Measurements from ENCODE around the gene ZNF609. TPM values are rescaled to one million over a fixed set of nuclear protein-coding genes. Genes with fewer than 3 reads are reported as not detected.
"Not testable (repeated sequence)": the region's sequence is repeated elsewhere in the genome, so short reads cannot be mapped to it uniquely, and the experiment has no call there.

ZNF609 gene
- total and polyA plus RNA-seq, 4 donors: 4.6 to 18.1 (median 8.0) TPM

DNA sequence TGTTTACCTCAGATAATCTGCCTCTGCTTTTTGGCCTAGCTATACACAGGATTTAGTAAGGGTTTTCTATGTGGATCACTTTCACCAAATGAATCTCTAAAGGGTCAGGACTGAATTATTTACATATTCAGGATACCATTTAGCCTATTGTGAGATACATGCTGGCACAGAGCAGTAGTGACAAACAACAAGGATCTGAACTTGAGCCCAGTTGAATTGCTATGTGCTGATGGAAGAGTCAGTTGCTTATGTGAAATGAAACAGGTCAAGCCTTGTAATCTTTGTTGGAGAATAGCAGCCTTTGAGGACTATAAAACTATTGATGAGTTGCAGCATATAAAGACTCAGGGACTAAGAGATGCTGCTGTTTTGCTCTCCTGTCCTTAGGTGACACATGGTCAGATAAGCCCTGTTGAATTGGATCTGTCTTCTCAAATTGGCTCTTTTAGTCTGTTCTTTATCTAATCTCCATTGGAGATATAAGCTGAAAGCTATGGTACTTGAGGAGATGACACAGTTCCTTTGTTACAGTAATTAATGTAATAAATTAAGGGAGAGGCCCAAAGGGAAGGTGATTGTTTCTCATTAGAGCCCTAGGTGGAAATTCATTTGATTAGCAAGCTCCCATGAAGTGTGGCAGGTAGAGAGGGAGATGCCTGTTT is 30.4 kb downstream of the ZNF609 start (continued):
- no peak for TF ChIP-seq HNF4A (conservative IDR thresholded peaks at IDR 0.05)
- TF ChIP-seq, protein P1, sequence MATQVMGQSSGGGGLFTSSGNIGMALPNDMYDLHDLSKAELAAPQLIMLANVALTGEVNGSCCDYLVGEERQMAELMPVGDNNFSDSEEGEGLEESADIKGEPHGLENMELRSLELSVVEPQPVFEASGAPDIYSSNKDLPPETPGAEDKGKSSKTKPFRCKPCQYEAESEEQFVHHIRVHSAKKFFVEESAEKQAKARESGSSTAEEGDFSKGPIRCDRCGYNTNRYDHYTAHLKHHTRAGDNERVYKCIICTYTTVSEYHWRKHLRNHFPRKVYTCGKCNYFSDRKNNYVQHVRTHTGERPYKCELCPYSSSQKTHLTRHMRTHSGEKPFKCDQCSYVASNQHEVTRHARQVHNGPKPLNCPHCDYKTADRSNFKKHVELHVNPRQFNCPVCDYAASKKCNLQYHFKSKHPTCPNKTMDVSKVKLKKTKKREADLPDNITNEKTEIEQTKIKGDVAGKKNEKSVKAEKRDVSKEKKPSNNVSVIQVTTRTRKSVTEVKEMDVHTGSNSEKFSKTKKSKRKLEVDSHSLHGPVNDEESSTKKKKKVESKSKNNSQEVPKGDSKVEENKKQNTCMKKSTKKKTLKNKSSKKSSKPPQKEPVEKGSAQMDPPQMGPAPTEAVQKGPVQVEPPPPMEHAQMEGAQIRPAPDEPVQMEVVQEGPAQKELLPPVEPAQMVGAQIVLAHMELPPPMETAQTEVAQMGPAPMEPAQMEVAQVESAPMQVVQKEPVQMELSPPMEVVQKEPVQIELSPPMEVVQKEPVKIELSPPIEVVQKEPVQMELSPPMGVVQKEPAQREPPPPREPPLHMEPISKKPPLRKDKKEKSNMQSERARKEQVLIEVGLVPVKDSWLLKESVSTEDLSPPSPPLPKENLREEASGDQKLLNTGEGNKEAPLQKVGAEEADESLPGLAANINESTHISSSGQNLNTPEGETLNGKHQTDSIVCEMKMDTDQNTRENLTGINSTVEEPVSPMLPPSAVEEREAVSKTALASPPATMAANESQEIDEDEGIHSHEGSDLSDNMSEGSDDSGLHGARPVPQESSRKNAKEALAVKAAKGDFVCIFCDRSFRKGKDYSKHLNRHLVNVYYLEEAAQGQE (IDR thresholded peaks at IDR 0.05): no peak
- no peak for TF ChIP-seq EGR1 (IDR thresholded peaks at IDR 0.05; ENCODE audit: low read depth in 2 of 2)
- TF ChIP-seq NR2F2 (IDR thresholded peaks at IDR 0.05): no peak

DNA sequence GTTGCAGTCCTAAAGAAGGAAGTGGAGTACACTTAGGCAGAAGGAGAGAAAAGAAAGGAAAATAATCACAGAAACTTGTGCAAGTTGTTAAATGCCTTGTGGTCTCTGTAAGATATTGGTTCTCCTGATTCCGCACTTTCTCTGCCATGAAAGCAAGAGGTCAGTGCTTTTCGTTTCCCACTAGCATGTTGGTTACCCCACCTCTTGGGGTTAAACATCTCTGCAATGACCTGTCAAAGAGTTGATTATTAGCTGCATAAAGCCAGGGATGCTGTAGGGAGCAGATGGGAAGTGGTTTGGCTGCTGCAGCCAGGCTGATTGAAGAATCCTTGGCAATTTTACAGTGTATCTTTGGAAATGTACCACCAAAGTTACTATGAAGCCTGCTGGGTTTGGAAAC is 33.3 kb downstream of the ZNF609 start:
- Histone ChIP-seq H3K9me3 (ENCODE audit: control insufficient read depth in 4 of 4, low read length in 3 of 4) (no peaks in the 10 kb centered on the region), H3K27ac (ENCODE audit: low read depth in 1 of 2, low read length in 2 of 2) (no peak overlapping the region), H3K4me3 (ENCODE audit: low read depth in 1 of 3, low read length in 3 of 3) (no peak overlapping the region), H3K9ac (ENCODE audit: low read depth in 1 of 2, low read length in 2 of 2) (no peak overlapping the region), H3K27me3 (ENCODE audit: control insufficient read depth in 4 of 4, insufficient read depth in 4 of 4, low read length in 3 of 4) (no peaks in the 10 kb centered on the region), H3K36me3 (ENCODE audit: control insufficient read depth in 4 of 4, insufficient read depth in 3 of 4, low read depth in 1 of 4, low read length in 3 of 4) (peaks cover 0 to 1% (median 0%) of the 10 kb centered on the region in 4 donors), H3K4me1 (ENCODE audit: control insufficient read depth in 4 of 4, insufficient read depth in 4 of 4, low read length in 3 of 4) (peaks cover 0 to 5% (median 2%) of the 10 kb centered on the region in 4 donors)
- TF ChIP-seq TAF1 (conservative IDR thresholded peaks at IDR 0.05): no peak
- TF ChIP-seq, protein P1 (IDR thresholded peaks at IDR 0.05): no peak
- TF ChIP-seq, protein P2, sequence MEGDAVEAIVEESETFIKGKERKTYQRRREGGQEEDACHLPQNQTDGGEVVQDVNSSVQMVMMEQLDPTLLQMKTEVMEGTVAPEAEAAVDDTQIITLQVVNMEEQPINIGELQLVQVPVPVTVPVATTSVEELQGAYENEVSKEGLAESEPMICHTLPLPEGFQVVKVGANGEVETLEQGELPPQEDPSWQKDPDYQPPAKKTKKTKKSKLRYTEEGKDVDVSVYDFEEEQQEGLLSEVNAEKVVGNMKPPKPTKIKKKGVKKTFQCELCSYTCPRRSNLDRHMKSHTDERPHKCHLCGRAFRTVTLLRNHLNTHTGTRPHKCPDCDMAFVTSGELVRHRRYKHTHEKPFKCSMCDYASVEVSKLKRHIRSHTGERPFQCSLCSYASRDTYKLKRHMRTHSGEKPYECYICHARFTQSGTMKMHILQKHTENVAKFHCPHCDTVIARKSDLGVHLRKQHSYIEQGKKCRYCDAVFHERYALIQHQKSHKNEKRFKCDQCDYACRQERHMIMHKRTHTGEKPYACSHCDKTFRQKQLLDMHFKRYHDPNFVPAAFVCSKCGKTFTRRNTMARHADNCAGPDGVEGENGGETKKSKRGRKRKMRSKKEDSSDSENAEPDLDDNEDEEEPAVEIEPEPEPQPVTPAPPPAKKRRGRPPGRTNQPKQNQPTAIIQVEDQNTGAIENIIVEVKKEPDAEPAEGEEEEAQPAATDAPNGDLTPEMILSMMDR (IDR thresholded peaks at IDR 0.05; ENCODE audit: low read depth, low read length, missing input control): no peak
- TF ChIP-seq JUND (IDR thresholded peaks at IDR 0.05): no peak
- no peak for TF ChIP-seq RXRA (IDR thresholded peaks at IDR 0.05)
- no peak for TF ChIP-seq GABPA (IDR thresholded peaks at IDR 0.05 in 1 of 2, conservative IDR thresholded peaks at IDR 0.05 in 1 of 2)
- TF ChIP-seq NR2F2 (IDR thresholded peaks at IDR 0.05): no peak
- TF ChIP-seq FOXA1 (IDR thresholded peaks at IDR 0.05): no peak
- no peak for DNase-seq (ENCODE audit: low spot score)
- WGBS: 85% methylated on average over 2 of the region's 2 CpGs

DNA sequence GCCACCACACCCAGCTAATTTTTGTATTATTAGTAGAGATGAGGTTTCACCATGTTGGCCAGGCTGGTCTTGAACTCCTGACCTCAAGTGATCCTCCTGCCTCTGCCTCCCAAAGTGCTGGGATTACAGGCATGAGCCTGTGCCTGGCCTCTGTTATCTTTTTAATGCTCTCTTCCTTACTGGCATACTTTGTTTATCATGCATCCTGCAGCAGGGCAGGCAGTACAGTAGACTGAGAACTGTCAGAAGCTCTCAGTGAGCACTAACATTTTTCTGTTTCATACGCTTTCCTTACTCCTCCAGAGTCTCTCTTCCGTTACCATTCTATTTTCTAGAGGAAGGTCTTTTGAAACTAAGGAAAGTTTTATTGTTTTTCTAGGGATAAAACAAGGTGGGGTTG is 35.6 kb downstream of the ZNF609 start:
- not testable (repeated sequence) for H3K27ac ChIP-seq (ENCODE audit: low read depth in 1 of 2, low read length in 2 of 2); H3K9me3 ChIP-seq (ENCODE audit: control insufficient read depth in 4 of 4, low read length in 3 of 4); H3K4me3 ChIP-seq (ENCODE audit: low read depth in 1 of 3, low read length in 3 of 3); H3K9ac ChIP-seq (ENCODE audit: low read depth in 1 of 2, low read length in 2 of 2); DNase-seq (ENCODE audit: low spot score); H3K27me3 ChIP-seq (ENCODE audit: control insufficient read depth in 4 of 4, insufficient read depth in 4 of 4, low read length in 3 of 4); H3K4me1 ChIP-seq (ENCODE audit: control insufficient read depth in 4 of 4, insufficient read depth in 4 of 4, low read length in 3 of 4)
- WGBS: 90% methylated on average over 2 of the region's 2 CpGs
- H3K36me3 ChIP-seq (ENCODE audit: control insufficient read depth in 4 of 4, insufficient read depth in 3 of 4, low read depth in 1 of 4, low read length in 3 of 4): peaks cover 0 to 15% (median 8%) of the 10 kb centered on the region in 4 donors

Data from liver (tissue), 9 donors.